GM21515 (cell line): ENCODE results near the gene FA2H.

Experiments used
- ATAC-seq: cut with Tn5 transposase; IDR thresholded peaks from one replicate; pipeline ENCODE4 v1.9.1; 2021; ENCODE audit not compliant: unreplicated experiment

Gene FA2H

GRCh38 chr16:74745926-74746325 is 28.7 kb downstream of the FA2H start:
- ATAC-seq = no peak

- ATAC-seq = no peak
Measured at GRCh38 chr16:74745109-74745615, 29.5 kb downstream of the FA2H start.

- no peak for ATAC-seq
Measured at GRCh38 chr16:74744566-74744965, 30.1 kb downstream of the FA2H start.

GRCh38 chr16:74743668-74744299 is 30.8 kb downstream of the FA2H start:
- ATAC-seq = no peak

- no peak for ATAC-seq
Measured at GRCh38 chr16:74743045-74743667, 31.5 kb downstream of the FA2H start.

- ATAC-seq = no peak
Measured at GRCh38 chr16:74742051-74742481, 32.6 kb downstream of the FA2H start.

- ATAC-seq = no peak
Measured at GRCh38 chr16:74740795-74741304, 33.8 kb downstream of the FA2H start.

- ATAC-seq = no peak
Measured at GRCh38 chr16:74739275-74739674, 35.3 kb downstream of the FA2H start.

- no peak for ATAC-seq
Measured at GRCh38 chr16:74738816-74739215, 35.8 kb downstream of the FA2H start.

GRCh38 chr16:74738113-74738541 is 36.5 kb downstream of the FA2H start:
- no peak for ATAC-seq

- no peak for ATAC-seq
Measured at GRCh38 chr16:74737521-74737920, 37.1 kb downstream of the FA2H start.

- no peak for ATAC-seq
Measured at GRCh38 chr16:74736531-74737157, 38.0 kb downstream of the FA2H start.

- ATAC-seq = no peak
Measured at GRCh38 chr16:74735554-74735953, 39.1 kb downstream of the FA2H start.

- no peak for ATAC-seq
Measured at GRCh38 chr16:74735162-74735452, 39.5 kb downstream of the FA2H start.

GRCh38 chr16:74734361-74735161 is 40.1 kb downstream of the FA2H start:
- ATAC-seq = no peak

- ATAC-seq = no peak
Measured at GRCh38 chr16:74732707-74733350, 41.8 kb downstream of the FA2H start.

- no peak for ATAC-seq
Measured at GRCh38 chr16:74731853-74732477, 42.7 kb downstream of the FA2H start.

- no peak for ATAC-seq
Measured at GRCh38 chr16:74729783-74730683, 44.6 kb downstream of the FA2H start.

- ATAC-seq = no peak
Measured at GRCh38 chr16:74727903-74728302, 46.7 kb downstream of the FA2H start.
